HepG2 (cell line): ENCODE results near the gene EPHA10. TPM values are rescaled to one million over a fixed set of nuclear protein-coding genes. Genes with fewer than 3 reads are reported as not detected.

Experiments used
- AHDC1 ChIP-seq: sonication (generic); formaldehyde crosslinking; IDR thresholded peaks from 2 replicates; pipeline ENCODE4 v1.5.1; 2020; ENCODE audit warnings: mild to moderate bottlenecking, missing genetic modification reagents, borderline replicate concordance
- BCL3 ChIP-seq: sonication (generic); formaldehyde crosslinking; IDR thresholded peaks from 2 replicates; pipeline ENCODE4 v1.5.1; 2020; ENCODE audit warnings: mild to moderate bottlenecking, missing genetic modification reagents, moderate library complexity
- BRCA1 ChIP-seq: sonication (generic); formaldehyde crosslinking; IDR thresholded peaks from 2 replicates; pipeline ENCODE4 v1.4.0; 2020; ENCODE audit warnings: missing genetic modification reagents
- CREM ChIP-seq, 2 experiments: sonication (generic) in 1 of 2; formaldehyde crosslinking in 1 of 2; IDR thresholded peaks; 2 replicates each; pipeline versions ENCODE4 v1.4.0 to v1.6.1; 2016 to 2020; ENCODE audit warnings: antibody characterized with exemption in 1 of 2, mild to moderate bottlenecking in 1 of 2, missing genetic modification reagents in 1 of 2
- HMGXB4 ChIP-seq, 2 experiments: sonication (generic) in 1 of 2; formaldehyde crosslinking in 1 of 2; IDR thresholded peaks; 2 replicates each; pipeline versions ENCODE4 v1.4.0 to v1.6.1; 2018 to 2020; ENCODE audit warnings: missing genetic modification reagents in 2 of 2, borderline replicate concordance in 1 of 2, low read depth in 1 of 2, mild to moderate bottlenecking in 1 of 2, missing biosample characterization in 1 of 2
- KAT8 ChIP-seq: IDR thresholded peaks from 2 replicates; pipeline ENCODE4 v1.6.1; 2016; ENCODE audit warnings: missing genetic modification reagents, missing compliant biosample characterization
- KDM2A ChIP-seq: sonication (generic); formaldehyde crosslinking; IDR thresholded peaks from 2 replicates; pipeline ENCODE4 v1.4.0; 2020; ENCODE audit warnings: low read depth, missing genetic modification reagents, borderline replicate concordance
- KDM6A ChIP-seq: IDR thresholded peaks from 2 replicates; pipeline ENCODE4 v1.6.1; 2016; ENCODE audit warnings: low read depth
- PBX2 ChIP-seq: IDR thresholded peaks from 2 replicates; pipeline ENCODE4 v1.6.1; 2016; ENCODE audit warnings: control low read depth
- REST ChIP-seq, 2 experiments: IDR thresholded peaks; 2 replicates each; pipeline ENCODE4 v1.6.1; 2011 to 2012; ENCODE audit warnings: low read length in 2 of 2, borderline replicate concordance in 1 of 2, low read depth in 1 of 2, mild to moderate bottlenecking in 1 of 2, moderate library complexity in 1 of 2
- SALL1 ChIP-seq: sonication (generic); formaldehyde crosslinking; IDR thresholded peaks from 2 replicates; pipeline ENCODE4 v1.8.0; 2022; ENCODE audit warnings: mild to moderate bottlenecking, missing genetic modification reagents
- TOPORS ChIP-seq: sonication (generic); formaldehyde crosslinking; IDR thresholded peaks from 2 replicates; pipeline ENCODE4 v1.8.0; 2023; ENCODE audit warnings: mild to moderate bottlenecking, missing genetic modification reagents
- WIZ ChIP-seq: sonication (generic); formaldehyde crosslinking; IDR thresholded peaks from 2 replicates; pipeline ENCODE4 v1.5.1; 2020; ENCODE audit warnings: mild to moderate bottlenecking, missing genetic modification reagents
- ZNF296 ChIP-seq: sonication (generic); formaldehyde crosslinking; conservative IDR thresholded peaks from 2 replicates; pipeline ENCODE4 v1.5.0; 2020; ENCODE audit warnings: mild to moderate bottlenecking, missing genetic modification reagents
- polyA plus RNA-seq, 8 experiments: library from polyadenylated mRNA; depleted of rRNA in 3 of 8; stranded (reverse) in 7 of 8; unstranded in 1 of 8; fragments of >200 nt; fragmentation: Illumina TruSeq in 4 of 8; extraction: Trizol in 4 of 8; gene quantifications; 2 replicates each; pipeline versions ENCODE4 v1.2.1 to v1.2.3, GENCODE V29; 2011 to 2016; ENCODE audit warnings: low read depth in 4 of 8, missing spikeins in 1 of 8, mixed read lengths in 1 of 8; ENCODE audit not compliant: insufficient read depth in 1 of 8
- total RNA-seq, 5 experiments: library from RNA; depleted of rRNA; stranded (reverse); fragments of >200 nt; fragmentation: Illumina TruSeq; extraction: Trizol; gene quantifications; 2 replicates each; pipeline ENCODE4 v1.2.3, GENCODE V29; 2016; ENCODE audit warnings: low read depth in 1 of 5

The EPHA10 gene
- total and polyA plus RNA-seq, 2 of the 13 experiments (the other 11 are each of a cell fraction or from before 2014, with no cell fraction given) = 0.11 to 0.58 TPM

DNA sequence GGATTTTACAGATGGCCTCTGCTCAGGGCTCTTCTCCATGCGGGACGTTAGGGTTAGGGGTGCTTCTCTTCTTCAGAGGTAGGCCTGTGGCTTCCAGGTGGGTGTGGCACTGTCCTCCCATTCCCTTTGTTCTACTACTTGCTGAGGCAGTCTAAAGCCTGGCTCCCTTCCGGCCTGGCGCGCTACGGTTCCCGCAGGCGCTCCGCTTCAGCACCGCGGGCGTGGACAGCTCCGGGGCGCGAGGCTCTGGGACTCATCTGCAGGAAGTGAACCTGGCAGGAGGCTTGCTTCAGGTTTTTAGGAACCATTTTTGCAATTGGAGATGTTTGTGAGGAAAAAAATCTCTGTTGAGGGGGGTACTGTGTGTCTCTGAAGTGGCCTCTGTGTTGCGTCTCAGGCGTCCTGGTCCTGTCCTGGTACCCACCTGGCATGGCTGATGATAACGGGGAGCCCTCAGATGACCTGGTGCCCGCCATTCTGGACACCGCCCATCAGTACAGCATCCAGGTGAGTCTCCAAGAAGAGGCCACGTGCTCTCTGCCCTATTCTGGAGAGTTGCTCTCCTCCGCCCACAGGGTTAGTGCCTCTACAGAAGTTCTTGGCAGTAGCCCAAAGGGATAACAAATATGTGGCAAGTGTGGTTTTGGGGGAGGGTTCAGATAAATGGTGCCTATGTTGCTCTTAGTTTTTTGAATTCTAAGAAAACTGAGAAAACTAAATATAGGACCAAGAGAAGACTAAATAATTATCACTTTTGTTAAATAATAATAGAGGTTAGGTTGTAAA, 30.6 kb upstream of the EPHA10 start (continued):
- TF ChIP-seq REST (IDR thresholded peaks at IDR 0.05; ENCODE audit: borderline replicate concordance in 1 of 2, low read depth in 1 of 2, low read length in 2 of 2) (peak; percentile 81 to 93), HMGXB4 (CRISPR knock-in tag; IDR thresholded peaks at IDR 0.05; ENCODE audit: borderline replicate concordance in 1 of 2, low read depth in 1 of 2) (no peak), SALL1 (CRISPR knock-in tag) (peak; percentile 31; the same call in 1 of the 2 replicates), WIZ (CRISPR knock-in tag) (0 out of 2 replicates have a peak, but pooled peaks have one; percentile 41), KDM2A (CRISPR knock-in tag) (0 out of 2 replicates have a peak, but pooled peaks have one; percentile 31), KAT8 (CRISPR knock-in tag) (no peak), PBX2 (CRISPR knock-in tag) (no peak), BCL3 (CRISPR knock-in tag) (no peak), BRCA1 (CRISPR knock-in tag) (no peak), ZNF296 (no peak), TOPORS (CRISPR knock-in tag) (no peak), KDM6A (CRISPR knock-in tag) (no peak), CREM (IDR thresholded peaks at IDR 0.05) (no peak), CREM (CRISPR knock-in tag; IDR thresholded peaks at IDR 0.05) (no peak), AHDC1 (CRISPR knock-in tag) (no peak)
